Thyroid gland (tissue), 4 donors: ENCODE data around the gene CALB2. TPM values are rescaled to one million over a fixed set of nuclear protein-coding genes. Genes with fewer than 3 reads are reported as not detected.
"Not testable (repeated sequence)": the region's sequence is repeated elsewhere in the genome, so short reads cannot be mapped to it uniquely, and the experiment has no call there.

Source experiments
- DNase-seq, 2 donors: peaks; one replicate each; pipeline ENCODE4 v3.0.0-alpha.2; 2019
- H3K27ac ChIP-seq, 3 donors: fragments of 200-600 bp; sonication (generic); 1 replicate in 2 of 3; 2 replicates in 1 of 3; pipeline ENCODE4 v1.5.1; 2016 to 2019; ENCODE audit warnings: mild to moderate bottlenecking in 1 of 3, moderate library complexity in 1 of 3
- H3K27me3 ChIP-seq: fragments of 200-600 bp; sonication (generic); one replicate; pipeline ENCODE4 v1.5.1; 2019
- H3K36me3 ChIP-seq, 2 donors: fragments of 200-600 bp; sonication (generic); one replicate each; pipeline ENCODE4 v1.5.1; 2016 to 2019
- H3K4me1 ChIP-seq, 2 donors: fragments of 200-600 bp; sonication (generic); one replicate each; pipeline ENCODE4 v1.5.1; 2017 to 2019
- H3K4me3 ChIP-seq, 3 donors: fragments of 200-600 bp; sonication (generic); replicated peaks in 1 of 3; 1 replicate in 2 of 3; 2 replicates in 1 of 3; pipeline ENCODE4 v1.5.1; 2016; ENCODE audit warnings: mild to moderate bottlenecking in 1 of 3
- H3K9me3 ChIP-seq: fragments of 200-600 bp; sonication (generic); one replicate; pipeline ENCODE4 v1.5.1; 2017
- POLR2A ChIP-seq, 2 donors: fragments of 450-650 bp; IDR thresholded peaks; one replicate each; pipeline ENCODE4 v1.6.1; 2017; ENCODE audit warnings: antibody characterized with exemption in 2 of 2, mild to moderate bottlenecking in 2 of 2, moderate library complexity in 1 of 2
- WGBS, 2 donors: methylation state at CpG; one replicate each; pipeline ENCODE4 v1.1.5; 2017; 5-methylcytosine and 5-hydroxymethylcytosine counted together
- intact Hi-C: fragments of 100-400 bp; cut with DNase I; formaldehyde crosslinking; loops from one replicate; pipeline ENCODE4 v1.15.1; 2023
- total RNA-seq, 4 donors: library from RNA; depleted of rRNA; stranded (reverse); fragments of >200 nt; gene quantifications; one replicate each; pipeline ENCODE4 v1.2.3, GENCODE V29; 2016
- TF ChIP-seq, protein P1 (sequence below), 6 experiments: fragments of 200-600 bp in 3 of 6; fragments of 450-650 bp in 3 of 6; sonication (generic) in 3 of 6; IDR thresholded peaks; one replicate each; pipeline ENCODE4 v1.5.1; 2016 to 2019; ENCODE audit warnings: antibody characterized with exemption in 6 of 6, mild to moderate bottlenecking in 2 of 6, inconsistent platforms in 1 of 6, moderate library complexity in 1 of 6

Gene CALB2
- total RNA-seq, 4 donors from 2014 or later, result 0.81 TPM; not detected in 3

DNA sequence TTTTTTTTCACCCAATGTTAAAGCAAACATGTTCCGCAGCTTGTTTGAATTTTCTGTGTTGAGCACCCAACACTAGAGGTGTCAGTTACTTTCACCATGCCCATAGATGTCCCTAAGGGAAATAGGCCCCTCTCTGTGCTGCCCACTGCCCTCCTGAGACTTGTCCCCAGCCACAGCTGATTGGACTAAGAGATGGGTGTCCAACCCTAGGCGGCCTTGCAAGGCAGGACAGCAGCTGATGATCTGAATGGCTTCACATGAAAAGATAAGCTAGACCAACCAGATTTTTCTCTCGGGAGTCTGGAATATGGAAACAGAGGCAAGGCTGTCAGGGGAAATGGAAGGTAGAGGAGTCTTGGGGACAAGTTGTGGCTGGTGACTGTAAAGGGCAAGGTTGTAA is 6.1 kb upstream of the CALB2 start:
- intact Hi-C loops, result no loop called here
- no peak for TF ChIP-seq POLR2A (IDR thresholded peaks at IDR 0.05)
- TF ChIP-seq, protein P1, sequence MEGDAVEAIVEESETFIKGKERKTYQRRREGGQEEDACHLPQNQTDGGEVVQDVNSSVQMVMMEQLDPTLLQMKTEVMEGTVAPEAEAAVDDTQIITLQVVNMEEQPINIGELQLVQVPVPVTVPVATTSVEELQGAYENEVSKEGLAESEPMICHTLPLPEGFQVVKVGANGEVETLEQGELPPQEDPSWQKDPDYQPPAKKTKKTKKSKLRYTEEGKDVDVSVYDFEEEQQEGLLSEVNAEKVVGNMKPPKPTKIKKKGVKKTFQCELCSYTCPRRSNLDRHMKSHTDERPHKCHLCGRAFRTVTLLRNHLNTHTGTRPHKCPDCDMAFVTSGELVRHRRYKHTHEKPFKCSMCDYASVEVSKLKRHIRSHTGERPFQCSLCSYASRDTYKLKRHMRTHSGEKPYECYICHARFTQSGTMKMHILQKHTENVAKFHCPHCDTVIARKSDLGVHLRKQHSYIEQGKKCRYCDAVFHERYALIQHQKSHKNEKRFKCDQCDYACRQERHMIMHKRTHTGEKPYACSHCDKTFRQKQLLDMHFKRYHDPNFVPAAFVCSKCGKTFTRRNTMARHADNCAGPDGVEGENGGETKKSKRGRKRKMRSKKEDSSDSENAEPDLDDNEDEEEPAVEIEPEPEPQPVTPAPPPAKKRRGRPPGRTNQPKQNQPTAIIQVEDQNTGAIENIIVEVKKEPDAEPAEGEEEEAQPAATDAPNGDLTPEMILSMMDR (IDR thresholded peaks at IDR 0.05), result no peak
- DNase-seq, result no peak
- no peaks in the 10 kb centered on the region for H3K27me3 ChIP-seq
- no peaks in the 10 kb centered on the region for H3K9me3 ChIP-seq
- 67% methylated on average over 3 of the region's 3 CpGs for WGBS, 2 donors
- H3K36me3 ChIP-seq, result no peaks in the 10 kb centered on the region
- no peak overlapping the region for H3K4me3 ChIP-seq
- H3K4me1 ChIP-seq, result no peaks in the 10 kb centered on the region
- no peak overlapping the region for H3K27ac ChIP-seq

DNA sequence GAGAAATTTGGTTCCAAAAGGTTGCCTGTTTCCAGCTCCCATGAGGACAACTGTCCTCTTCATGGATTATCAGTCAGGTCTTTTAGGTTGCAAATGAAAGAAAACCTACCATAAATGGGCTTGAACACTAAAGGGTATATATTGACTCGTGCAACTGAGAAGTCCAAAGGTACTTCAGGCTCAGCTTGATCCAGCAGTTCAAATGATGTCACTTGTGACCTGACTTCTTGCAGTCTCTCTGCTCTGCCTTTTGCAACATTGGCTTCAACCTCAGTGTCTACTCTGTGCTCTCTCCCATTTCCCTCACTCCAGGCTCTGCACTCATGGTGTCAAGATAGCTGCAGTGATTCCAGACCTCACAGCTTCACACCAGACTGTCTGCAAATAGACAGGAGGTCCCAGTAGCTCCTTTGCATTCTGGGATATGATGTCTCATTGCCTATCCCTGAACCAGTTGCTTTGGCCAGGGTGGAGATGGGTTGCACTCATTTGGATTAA is 5.5 kb upstream of the CALB2 start:
- Histone ChIP-seq H3K9me3 (no peaks in the 10 kb centered on the region), H3K36me3 (no peaks in the 10 kb centered on the region), H3K4me3 (no peak overlapping the region), H3K4me1 (peaks cover 1 to 5% of the 10 kb centered on the region in 2 donors), H3K27ac (no peak overlapping the region), H3K27me3 (no peaks in the 10 kb centered on the region)
- intact Hi-C loops, result no loop called here
- 93 to 95% methylated on average over 1 of the region's 1 CpG for WGBS, 2 donors
- TF ChIP-seq POLR2A (IDR thresholded peaks at IDR 0.05), result no peak
- TF ChIP-seq, protein P1 (IDR thresholded peaks at IDR 0.05), result no peak
- no peak for DNase-seq

DNA sequence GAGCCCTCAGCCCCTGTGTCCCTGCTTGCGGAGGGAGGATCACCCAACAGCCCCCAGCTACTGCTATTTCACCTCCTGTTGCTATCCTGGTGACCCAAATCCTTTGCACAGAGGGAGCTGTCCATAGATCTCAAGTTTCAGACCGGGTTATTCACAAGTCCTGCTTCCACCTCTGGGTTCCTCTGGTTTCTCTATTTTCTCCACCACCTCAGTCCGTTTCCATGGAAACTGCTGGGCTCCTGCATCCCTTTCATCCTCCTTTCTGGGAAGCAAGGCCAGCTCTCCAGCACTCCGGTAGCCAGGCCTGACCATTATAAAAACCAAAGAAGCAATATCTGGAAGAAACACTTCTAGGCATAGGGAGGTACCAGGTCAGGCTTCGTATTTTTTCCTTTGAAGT is 4.8 kb upstream of the CALB2 start:
- no peaks in the 10 kb centered on the region for H3K27me3 ChIP-seq
- no peaks in the 10 kb centered on the region for H3K36me3 ChIP-seq
- no peak overlapping the region for H3K27ac ChIP-seq
- WGBS, 2 donors, result 52 to 54% methylated on average over 5 of the region's 5 CpGs
- no peaks in the 10 kb centered on the region for H3K9me3 ChIP-seq
- peaks cover 8 to 9% of the 10 kb centered on the region in 2 donors for H3K4me1 ChIP-seq
- H3K4me3 ChIP-seq, result no peak overlapping the region
- intact Hi-C loops, result no loop called here
- TF ChIP-seq, protein P1 (IDR thresholded peaks at IDR 0.05), result no peak
- no peak for TF ChIP-seq POLR2A (IDR thresholded peaks at IDR 0.05)
- no peak for DNase-seq

DNA sequence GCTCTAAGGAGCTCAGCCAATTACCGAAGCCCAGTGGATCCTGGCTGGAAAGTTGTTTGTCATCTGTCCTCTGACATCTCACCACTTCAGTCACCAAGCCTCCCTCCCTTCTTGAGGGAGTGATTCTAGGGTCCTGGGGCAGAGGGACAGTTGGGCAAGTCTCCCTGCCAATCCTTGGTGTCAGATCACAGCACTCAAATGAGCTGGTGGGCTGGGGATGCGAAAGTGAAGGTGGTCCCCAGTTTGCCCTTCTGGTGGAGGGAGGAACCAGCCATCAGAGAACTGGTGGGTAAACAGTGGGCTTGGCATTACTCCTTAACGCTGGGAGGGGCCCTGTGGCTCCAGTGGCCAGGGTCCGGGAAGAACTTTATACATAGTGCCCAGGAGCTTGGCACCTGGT is 4.4 kb upstream of the CALB2 start:
- TF ChIP-seq POLR2A (IDR thresholded peaks at IDR 0.05), result no peak
- TF ChIP-seq, protein P1 (IDR thresholded peaks at IDR 0.05), result no peak
- 77 to 79% methylated on average over 4 of the region's 4 CpGs for WGBS, 2 donors
- no peak for DNase-seq
- H3K9me3 ChIP-seq, result no peaks in the 10 kb centered on the region
- H3K27ac ChIP-seq, result no peak overlapping the region
- intact Hi-C loops, result no loop called here
- peaks cover 8 to 11% of the 10 kb centered on the region in 2 donors for H3K4me1 ChIP-seq
- no peak overlapping the region for H3K4me3 ChIP-seq
- no peaks in the 10 kb centered on the region for H3K36me3 ChIP-seq
- no peaks in the 10 kb centered on the region for H3K27me3 ChIP-seq

DNA sequence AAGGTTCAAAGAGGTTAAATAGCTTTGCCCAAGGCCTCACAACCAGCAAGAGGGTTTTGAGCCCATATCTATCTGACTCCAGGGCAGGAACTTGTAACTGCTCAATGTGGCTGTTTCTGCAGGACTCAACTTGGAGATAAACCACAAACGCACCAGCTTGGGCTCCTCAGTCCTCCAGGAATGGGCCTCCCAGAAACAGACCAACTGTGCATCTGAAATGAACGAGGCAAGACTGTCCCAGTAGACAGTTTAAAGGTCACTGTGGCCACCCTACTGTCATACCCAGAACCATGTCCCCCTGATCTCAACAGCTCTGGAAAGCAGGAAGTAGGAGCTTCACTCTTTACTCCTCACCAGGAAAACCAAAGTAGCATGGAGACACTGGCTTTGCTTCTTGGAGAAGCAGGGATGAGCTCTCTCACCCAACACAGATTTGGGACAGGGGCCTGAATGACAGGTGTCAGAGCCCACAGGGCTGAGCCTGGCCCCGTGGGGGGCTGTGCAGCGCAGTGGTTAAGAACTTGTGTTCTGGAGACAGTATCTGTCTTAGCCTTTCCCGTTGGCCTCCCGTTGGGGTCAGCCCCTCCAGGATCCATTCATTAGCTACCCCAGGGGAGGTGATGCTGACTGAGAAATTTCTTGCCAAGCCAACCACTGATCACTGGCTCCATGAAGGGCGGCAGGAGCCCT is 2.3 kb upstream of the CALB2 start:
- 88 to 91% methylated on average over 5 to 7 of the region's 7 CpGs for WGBS, 2 donors
- H3K9me3 ChIP-seq, result no peaks in the 10 kb centered on the region
- no peak overlapping the region for H3K27ac ChIP-seq
- no peaks in the 10 kb centered on the region for H3K36me3 ChIP-seq
- peaks cover 8 to 11% of the 10 kb centered on the region in 2 donors for H3K4me1 ChIP-seq
- no peak for DNase-seq
- TF ChIP-seq, protein P1 (IDR thresholded peaks at IDR 0.05), result no peak
- intact Hi-C loops, result no loop called here
- no peak overlapping the region for H3K4me3 ChIP-seq
- H3K27me3 ChIP-seq, result peaks cover 5% of the 10 kb centered on the region

DNA sequence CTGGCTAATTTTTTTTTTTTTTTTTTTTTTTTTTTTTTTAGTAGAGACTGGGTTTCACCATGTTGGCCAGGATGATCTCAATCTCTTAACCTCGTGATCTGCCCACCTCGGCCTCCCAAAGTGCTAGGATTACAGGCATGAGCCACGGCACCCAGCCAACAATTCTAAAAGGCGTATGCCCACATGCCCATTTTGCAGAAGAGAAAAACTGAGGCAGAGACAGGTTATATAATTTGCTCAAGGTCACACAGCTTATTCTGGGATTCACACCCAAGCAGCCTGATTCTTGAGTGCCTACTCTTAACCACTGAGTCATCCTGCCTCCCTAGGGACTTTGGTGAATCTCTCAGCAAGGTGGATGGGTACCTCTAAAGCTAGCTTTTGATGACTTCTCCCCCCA is 1.6 kb upstream of the CALB2 start:
- H3K9me3 ChIP-seq, H3K27me3 ChIP-seq, DNase-seq, H3K36me3 ChIP-seq, H3K4me3 ChIP-seq, intact Hi-C loops, H3K27ac ChIP-seq: not testable (repeated sequence)
- H3K4me1 ChIP-seq, result peaks cover 8 to 11% of the 10 kb centered on the region in 2 donors
- 71 to 100% methylated on average over 2 to 4 of the region's 4 CpGs for WGBS, 2 donors
